ENCODE data around the gene HBP1. TPM values are rescaled to one million over a fixed set of nuclear protein-coding genes. Genes with fewer than 3 reads are reported as not detected.
A peak's percentile ranks its signal among the peaks of the same experiment; 100 is the strongest.

The HBP1 gene
- total RNA-seq = 10 to 100 TPM; 41.3 to 98.4 (median 60.8) TPM
- 10 to 100 TPM; 21.4 to 38.6 TPM for polyA plus RNA-seq
- long read RNA-seq, donor 1, transcript HBP1-208 (11 exons, 2,704 nt) = major isoform, 12 of 34 reads
- long read RNA-seq, donor 1, partial matches to known transcripts = 14 of 34 reads
- long read RNA-seq, donor 1, other reads (novel, unspliced or antisense) = 5 of 34 reads
- long read RNA-seq, donor 2, transcript HBP1-208 (11 exons, 2,704 nt) = major isoform, 32 of 79 reads
- long read RNA-seq, donor 2, transcript HBP1-201 (11 exons, 2,829 nt) = minor isoform, 19 of 79 reads
- long read RNA-seq, donor 2, partial matches to known transcripts = 18 of 79 reads
- long read RNA-seq, donor 2, other reads (novel, unspliced or antisense) = 10 of 79 reads
- long read RNA-seq, donor 3, transcript HBP1-208 (11 exons, 2,704 nt) = major isoform, 17 of 50 reads
- long read RNA-seq, donor 3, transcript HBP1-201 (11 exons, 2,829 nt) = minor isoform, 12 of 50 reads
- long read RNA-seq, donor 3, partial matches to known transcripts = 14 of 50 reads
- long read RNA-seq, donor 3, other reads (novel, unspliced or antisense) = 7 of 50 reads

DNA sequence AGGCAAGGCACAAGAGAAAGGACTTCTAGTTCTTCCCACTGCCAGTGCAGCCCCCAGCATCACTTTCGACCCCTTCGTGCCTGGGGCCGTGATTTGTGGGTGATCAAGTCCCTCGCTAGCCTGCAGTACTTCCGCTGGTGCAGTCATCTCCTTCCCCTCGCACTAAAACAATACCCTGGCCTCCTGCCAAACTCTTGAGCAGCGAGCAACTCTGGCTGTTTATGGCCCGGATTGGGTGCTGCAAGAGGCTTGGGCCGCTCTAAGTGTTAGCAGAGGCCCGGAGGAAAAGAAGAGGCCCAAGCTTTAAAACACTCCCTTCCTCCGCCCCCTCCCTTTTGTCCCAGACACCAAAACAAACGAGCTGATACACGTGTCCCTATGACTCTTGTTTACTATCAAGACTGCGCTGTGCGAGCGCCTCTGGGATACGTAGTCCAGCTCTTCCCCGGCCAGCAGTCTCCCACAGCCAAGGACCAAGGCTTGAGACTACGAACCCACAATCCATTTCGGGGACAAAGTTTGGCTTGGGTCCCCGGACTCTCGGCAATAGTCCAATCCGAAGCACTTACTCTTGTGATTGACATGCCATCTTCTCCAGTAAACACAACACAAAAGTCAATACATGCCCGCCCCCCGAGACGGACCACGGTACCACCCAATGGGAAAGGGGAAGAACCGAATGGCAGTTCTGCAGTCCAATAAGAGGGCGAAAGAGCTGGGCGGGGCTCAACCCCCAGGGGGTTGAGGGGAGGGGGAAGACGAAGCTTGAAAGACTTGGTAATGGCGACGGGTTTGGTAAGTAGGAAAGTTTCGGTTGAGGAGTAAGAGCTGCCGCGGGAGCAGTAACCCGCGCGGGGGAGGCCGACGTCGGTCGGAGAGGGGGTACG lies at the start of gene HBP1:
TSS of gene HBP1 (plus strand) at position 771 of the 887 bp plus-strand sequence. CDS start 10,891 bp downstream, outside the sequence.
- Histone ChIP-seq H3K4me3 (peak within 1 kb of the TSS; percentile 73 to 98 (median 78)), H3K36me3 (peaks cover 0 to 5% (median 0%) of the 10 kb centered on the region in 9 donors), H3K9me3 (no peaks in the 10 kb centered on the region), H3K27me3 (no peaks in the 10 kb centered on the region), H3K27ac (peak within 1 kb of the TSS; percentile 88 to 99 (median 96)), H3K4me1 (peaks cover 4 to 44% (median 30%) of the 10 kb centered on the region in 12 donors)
- TF ChIP-seq, protein P1, sequence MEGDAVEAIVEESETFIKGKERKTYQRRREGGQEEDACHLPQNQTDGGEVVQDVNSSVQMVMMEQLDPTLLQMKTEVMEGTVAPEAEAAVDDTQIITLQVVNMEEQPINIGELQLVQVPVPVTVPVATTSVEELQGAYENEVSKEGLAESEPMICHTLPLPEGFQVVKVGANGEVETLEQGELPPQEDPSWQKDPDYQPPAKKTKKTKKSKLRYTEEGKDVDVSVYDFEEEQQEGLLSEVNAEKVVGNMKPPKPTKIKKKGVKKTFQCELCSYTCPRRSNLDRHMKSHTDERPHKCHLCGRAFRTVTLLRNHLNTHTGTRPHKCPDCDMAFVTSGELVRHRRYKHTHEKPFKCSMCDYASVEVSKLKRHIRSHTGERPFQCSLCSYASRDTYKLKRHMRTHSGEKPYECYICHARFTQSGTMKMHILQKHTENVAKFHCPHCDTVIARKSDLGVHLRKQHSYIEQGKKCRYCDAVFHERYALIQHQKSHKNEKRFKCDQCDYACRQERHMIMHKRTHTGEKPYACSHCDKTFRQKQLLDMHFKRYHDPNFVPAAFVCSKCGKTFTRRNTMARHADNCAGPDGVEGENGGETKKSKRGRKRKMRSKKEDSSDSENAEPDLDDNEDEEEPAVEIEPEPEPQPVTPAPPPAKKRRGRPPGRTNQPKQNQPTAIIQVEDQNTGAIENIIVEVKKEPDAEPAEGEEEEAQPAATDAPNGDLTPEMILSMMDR (IDR thresholded peaks at IDR 0.05) = no peak
- TF ChIP-seq POLR2A (IDR thresholded peaks at IDR 0.05) = peak; percentile 17 to 72
- WGBS, 4 donors = 0 to 1% (median 0%) methylated on average over 41 to 44 of the region's 44 CpGs
- DNase-seq (peak; percentile 98 to 99 (median 99)), ATAC-seq (peak; percentile 93 to 96 (median 94))
- intact Hi-C loops (cut with DNase I) = loop anchor here in 1 of 10 donors (5.0 kb wide), 1 partner anchor 881 kb away; no protein-coding TSS in a partner anchor

GRCh38 chr7:107119376-107120105 lies 49.3 kb upstream of the HBP1 start:
- peaks cover 0 to 24% (median 9%) of the 10 kb centered on the region in 12 donors for H3K4me1 ChIP-seq
- H3K27me3 ChIP-seq = no peaks in the 10 kb centered on the region
- DNase-seq (no peak), ATAC-seq (no peak)
- no peak for TF ChIP-seq POLR2A (IDR thresholded peaks at IDR 0.05)
- TF ChIP-seq, protein P1 (IDR thresholded peaks at IDR 0.05) = no peak
- no peaks in the 10 kb centered on the region for H3K36me3 ChIP-seq
- no peak overlapping the region for H3K4me3 ChIP-seq
- no peak overlapping the region for H3K27ac ChIP-seq
- 81 to 92% (median 91%) methylated on average over 6 of the region's 6 CpGs for WGBS, 4 donors
- no peaks in the 10 kb centered on the region for H3K9me3 ChIP-seq
- intact Hi-C loops (cut with DNase I) = no loop called here

DNA sequence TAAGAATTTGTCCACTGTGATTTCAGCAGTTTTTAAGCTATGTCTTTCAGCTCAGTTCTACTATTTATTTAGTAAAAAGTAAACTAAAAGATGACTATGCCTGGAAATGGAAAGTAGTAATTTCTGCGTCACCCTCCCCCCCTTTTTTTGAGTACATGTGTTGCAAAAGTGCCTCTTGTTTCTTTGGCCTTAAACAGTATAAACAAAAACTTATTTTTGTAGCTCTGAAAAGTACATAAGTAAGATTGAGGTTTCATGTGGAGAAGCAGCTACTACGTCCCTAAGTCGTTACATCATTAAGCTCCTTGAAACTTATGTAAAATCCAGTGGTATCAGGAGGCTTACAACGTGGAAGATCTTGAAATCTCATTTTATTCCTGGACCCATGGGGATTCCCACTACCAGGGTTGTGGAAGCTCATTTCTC lies 46.3 kb upstream of the HBP1 start:
- Histone ChIP-seq H3K4me1 (peaks cover 0 to 21% (median 12%) of the 10 kb centered on the region in 12 donors), H3K36me3 (no peaks in the 10 kb centered on the region), H3K4me3 (no peak overlapping the region), H3K27me3 (no peaks in the 10 kb centered on the region), H3K9me3 (no peaks in the 10 kb centered on the region), H3K27ac (no peak overlapping the region)
- TF ChIP-seq, protein P1 (IDR thresholded peaks at IDR 0.05) = no peak
- TF ChIP-seq POLR2A (IDR thresholded peaks at IDR 0.05) = no peak
- 29 to 59% (median 43%) methylated on average over 4 of the region's 4 CpGs for WGBS, 4 donors
- intact Hi-C loops (cut with DNase I) = no loop called here
- DNase-seq = no peak
- ATAC-seq = no peak

Data from heart left ventricle (tissue), 16 donors.